KOPT-K1 (cell line): ENCODE measurements around the gene KCNC1.

Experiments
- H3K27ac ChIP-seq: fragments of 200-600 bp; sonication (generic); 2 replicates; pipeline ENCODE4 v1.5.1; 2016; ENCODE audit warnings: antibody characterized with exemption, mild to moderate bottlenecking, low read depth, low read length; ENCODE audit not compliant: poor library complexity, severe bottlenecking
- H3K36me3 ChIP-seq: fragments of 200-600 bp; sonication (generic); 2 replicates; pipeline ENCODE4 v1.5.1; 2017; ENCODE audit warnings: antibody characterized with exemption, mild to moderate bottlenecking, low read length, moderate library complexity; ENCODE audit not compliant: insufficient read depth
- H3K9me3 ChIP-seq: fragments of 200-600 bp; sonication (generic); 2 replicates; pipeline ENCODE4 v1.5.1; 2017; ENCODE audit warnings: antibody characterized with exemption, low read length, mild to moderate bottlenecking; ENCODE audit not compliant: insufficient read depth, poor library complexity, severe bottlenecking

Gene KCNC1

GRCh38 chr11:17740649-17741235, 6.2 kb downstream of the KCNC1 start:
- Histone ChIP-seq H3K9me3 (no peaks in the 10 kb centered on the region), H3K27ac (no peak overlapping the region)

GRCh38 chr11:17741487-17741886, 6.9 kb downstream of the KCNC1 start:
- Histone ChIP-seq H3K9me3 (no peaks in the 10 kb centered on the region), H3K27ac (no peak overlapping the region), H3K36me3 (no peaks in the 10 kb centered on the region)

More at GRCh38 chr11:17740649-17741235, 6.2 kb downstream of the KCNC1 start:
- no peaks in the 10 kb centered on the region for H3K36me3 ChIP-seq

GRCh38 chr11:17742019-17742418, 7.4 kb downstream of the KCNC1 start:
- Histone ChIP-seq H3K9me3 (no peaks in the 10 kb centered on the region), H3K27ac (no peak overlapping the region), H3K36me3 (no peaks in the 10 kb centered on the region)

- no peaks in the 10 kb centered on the region for H3K9me3 ChIP-seq
- H3K36me3 ChIP-seq = no peaks in the 10 kb centered on the region
These were observed 8.6 kb downstream of the KCNC1 start for GRCh38 chr11:17743026-17743807.

GRCh38 chr11:17743808-17744119, 9.2 kb downstream of the KCNC1 start:
- no peak overlapping the region for H3K27ac ChIP-seq
- H3K36me3 ChIP-seq = no peaks in the 10 kb centered on the region
- H3K9me3 ChIP-seq = no peaks in the 10 kb centered on the region

More at GRCh38 chr11:17743026-17743807, 8.6 kb downstream of the KCNC1 start:
- H3K27ac ChIP-seq = no peak overlapping the region

- H3K27ac ChIP-seq = no peak overlapping the region
- no peaks in the 10 kb centered on the region for H3K36me3 ChIP-seq
These were observed 9.8 kb downstream of the KCNC1 start for GRCh38 chr11:17744151-17744940.

DNA sequence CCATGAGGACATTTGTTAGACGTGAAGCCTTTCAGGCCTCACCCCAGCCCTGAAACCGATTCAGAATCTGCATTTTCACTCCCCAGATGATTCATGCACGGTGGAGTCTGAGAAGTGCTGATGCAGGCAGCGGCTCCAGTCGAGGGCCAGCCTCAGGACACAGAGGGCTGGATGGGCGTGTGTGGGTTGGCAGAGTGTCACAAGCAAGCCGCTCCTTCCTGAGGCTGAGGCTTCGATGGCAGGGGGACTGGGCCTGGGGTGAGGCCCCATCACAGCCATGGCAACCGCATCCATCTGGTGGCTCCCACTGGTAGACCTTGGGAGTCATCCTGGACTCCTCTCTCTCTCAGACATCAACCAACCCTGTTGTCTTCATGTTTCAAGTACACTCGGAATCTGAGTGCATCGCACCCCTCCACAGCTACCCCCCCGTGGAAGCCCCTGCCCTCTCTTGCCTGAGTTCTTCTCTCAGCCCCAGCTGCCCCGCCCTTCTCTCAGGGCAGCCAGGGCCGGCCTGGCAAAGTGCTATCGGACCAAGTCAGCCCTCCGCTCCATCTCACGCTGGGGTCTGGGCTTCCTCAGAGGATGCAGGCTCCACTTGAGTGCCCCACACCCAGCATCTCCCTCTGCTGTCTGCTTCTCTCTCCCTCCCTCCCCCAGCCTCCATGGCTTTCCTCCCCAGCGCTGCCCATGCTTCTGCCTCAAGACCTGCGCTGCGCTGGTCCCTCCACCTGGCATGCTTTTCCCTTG, 10.6 kb downstream of the KCNC1 start:
- Histone ChIP-seq H3K36me3 (no peaks in the 10 kb centered on the region), H3K27ac (no peak overlapping the region), H3K9me3 (no peaks in the 10 kb centered on the region)

More at GRCh38 chr11:17744151-17744940, 9.8 kb downstream of the KCNC1 start:
- no peaks in the 10 kb centered on the region for H3K9me3 ChIP-seq

GRCh38 chr11:17746096-17746495, 11.5 kb downstream of the KCNC1 start:
- H3K9me3 ChIP-seq = no peaks in the 10 kb centered on the region

DNA sequence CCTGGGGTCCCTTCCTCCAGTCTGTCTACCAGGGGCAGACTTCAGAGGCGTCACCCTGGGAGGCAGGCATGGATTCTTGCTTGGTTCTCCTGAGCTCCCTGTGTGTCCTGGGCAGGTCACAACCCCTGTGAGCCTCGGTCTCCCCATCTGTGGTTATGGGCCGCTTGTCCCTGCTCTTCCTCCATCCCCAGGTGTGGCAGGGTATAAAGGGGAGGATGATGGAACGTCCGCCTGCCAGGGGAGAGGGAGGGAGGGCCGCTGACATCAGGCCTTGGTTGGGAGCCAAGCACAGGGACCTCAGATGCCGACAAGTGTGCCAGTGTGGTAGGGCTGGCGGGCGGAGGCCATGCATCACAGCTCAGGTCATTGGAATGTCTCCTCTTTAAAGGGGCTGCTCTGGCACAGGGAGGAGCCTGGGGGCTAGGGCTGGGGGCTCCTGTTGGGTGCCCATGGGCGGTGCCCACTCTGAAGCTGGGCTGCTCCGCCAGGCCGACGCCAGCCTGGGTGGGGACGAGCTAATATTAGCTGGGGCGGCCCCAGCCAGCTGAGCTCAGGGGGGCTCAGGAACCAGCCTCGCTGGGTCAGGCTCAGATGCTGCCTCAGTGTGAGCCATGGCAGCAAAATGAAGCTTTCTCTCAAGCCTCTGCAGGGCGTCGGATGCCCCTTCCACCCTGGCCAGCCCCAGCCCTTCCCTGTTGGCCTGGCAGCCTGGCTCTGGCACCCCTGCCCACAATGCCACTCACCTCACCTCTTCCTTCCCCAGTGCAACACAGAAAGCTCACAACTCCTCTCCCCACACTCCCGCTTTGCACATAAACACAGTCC, 12.8 kb downstream of the KCNC1 start:
- Histone ChIP-seq H3K36me3 (no peaks in the 10 kb centered on the region), H3K9me3 (no peaks in the 10 kb centered on the region), H3K27ac (no peak overlapping the region)

More at GRCh38 chr11:17746096-17746495, 11.5 kb downstream of the KCNC1 start:
- H3K27ac ChIP-seq = no peak overlapping the region
- H3K36me3 ChIP-seq = no peaks in the 10 kb centered on the region

DNA sequence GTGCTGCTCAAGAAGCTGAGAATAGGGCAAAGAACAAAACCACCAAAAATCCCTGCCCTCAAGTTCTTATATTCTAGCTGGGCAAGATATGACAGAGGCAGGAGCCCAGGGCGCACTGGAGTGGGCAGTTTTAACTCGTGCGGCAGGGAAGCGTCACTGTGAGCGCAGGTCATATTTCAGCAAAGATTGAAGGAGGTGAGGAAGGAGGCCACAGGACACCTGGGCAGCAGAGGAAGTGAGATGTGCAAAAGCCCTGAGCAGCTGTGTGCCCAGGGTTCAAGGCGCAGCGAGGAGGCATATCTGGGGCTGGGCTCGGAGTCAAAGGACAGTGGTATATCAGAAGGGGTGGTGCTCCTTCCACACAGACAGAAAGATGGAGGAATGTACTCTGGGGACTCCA, 13.5 kb downstream of the KCNC1 start:
- Histone ChIP-seq H3K27ac (no peak overlapping the region), H3K36me3 (no peaks in the 10 kb centered on the region), H3K9me3 (no peaks in the 10 kb centered on the region)

DNA sequence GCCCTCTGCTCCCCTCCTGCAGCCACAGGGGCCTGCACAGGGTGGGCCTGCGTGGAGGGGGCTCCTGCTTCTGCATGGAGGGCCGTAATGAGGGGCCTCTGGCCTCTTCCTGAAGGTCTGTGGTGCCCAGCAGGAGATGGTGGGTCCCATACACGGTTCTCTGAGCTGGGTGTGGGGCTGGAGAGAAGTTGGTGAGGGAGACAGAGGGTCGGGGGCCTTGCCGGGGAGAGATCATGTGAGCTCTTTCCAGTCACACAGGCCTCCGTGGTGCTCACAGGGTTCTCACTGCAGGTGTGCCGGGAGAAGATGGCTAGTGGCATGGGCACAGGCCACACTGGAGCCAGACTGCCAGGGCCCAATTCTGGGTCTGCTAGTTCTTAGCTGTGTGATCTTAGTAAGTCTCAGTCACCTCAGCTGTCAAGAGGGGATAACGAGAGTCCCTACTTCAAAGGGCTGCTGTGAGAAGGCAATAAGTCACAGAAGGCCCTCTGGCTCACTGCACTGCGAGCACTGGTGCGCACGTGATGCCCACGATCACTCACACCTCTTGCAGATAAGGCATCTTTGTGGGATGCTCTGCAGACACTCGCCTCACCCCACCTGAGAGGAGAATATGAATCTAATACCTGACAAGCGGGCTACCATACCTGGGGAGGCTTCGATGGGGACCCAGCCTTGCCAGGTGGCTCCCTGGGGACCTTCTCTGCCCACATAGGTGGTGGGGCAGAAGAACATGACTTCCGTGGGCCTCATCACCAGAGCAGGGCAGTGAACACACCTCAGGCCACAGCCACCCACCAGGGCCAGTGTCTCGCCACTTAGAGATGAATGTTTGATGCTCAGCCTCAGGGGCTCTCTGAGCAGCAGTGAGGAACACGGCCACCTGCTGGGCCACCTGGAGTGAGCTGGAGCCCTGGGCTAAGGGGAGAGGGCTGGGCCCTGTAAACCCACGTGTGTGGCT, 14.5 kb downstream of the KCNC1 start:
- Histone ChIP-seq H3K9me3 (no peaks in the 10 kb centered on the region), H3K36me3 (no peaks in the 10 kb centered on the region), H3K27ac (no peak overlapping the region)

DNA sequence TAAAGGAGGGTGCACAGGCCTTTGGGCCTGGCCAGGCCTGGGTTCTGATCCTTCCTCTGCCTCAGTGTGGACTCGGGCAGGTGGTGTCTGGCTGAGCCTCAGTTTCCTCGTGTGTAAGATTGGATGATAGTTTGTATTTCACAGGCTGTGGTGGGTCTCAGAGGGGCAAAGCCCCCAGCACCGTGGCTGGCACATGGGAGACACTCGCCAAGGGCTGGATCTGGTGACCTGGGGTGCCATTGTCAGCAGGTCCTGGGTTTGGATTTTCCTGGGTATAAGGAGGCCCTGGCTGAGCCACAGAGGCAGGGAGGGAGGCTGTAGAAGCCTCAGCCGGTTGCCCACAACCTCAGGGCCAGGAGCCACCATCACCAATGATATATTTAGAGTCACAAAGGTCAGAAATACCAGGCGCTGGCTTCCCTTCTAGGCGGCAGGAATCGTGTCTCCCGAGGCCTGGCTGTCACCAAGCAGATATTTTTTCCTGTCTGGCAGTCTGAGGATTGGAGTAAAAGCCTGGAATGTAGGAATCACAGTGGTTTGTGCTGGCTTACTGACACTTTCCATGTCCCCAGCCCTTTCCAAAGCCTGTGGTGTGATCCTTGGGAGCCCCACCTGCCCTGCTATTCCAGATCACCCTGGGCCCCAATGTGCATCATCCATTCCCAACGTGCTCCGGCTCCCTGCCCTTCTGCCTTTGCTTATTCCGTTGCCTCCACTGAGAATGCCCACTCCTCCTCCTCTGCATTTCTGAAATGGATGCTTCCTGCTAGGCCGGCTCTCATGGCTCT, 15.6 kb downstream of the KCNC1 start:
- H3K9me3 ChIP-seq = no peaks in the 10 kb centered on the region
- H3K27ac ChIP-seq = no peak overlapping the region
- no peaks in the 10 kb centered on the region for H3K36me3 ChIP-seq

DNA sequence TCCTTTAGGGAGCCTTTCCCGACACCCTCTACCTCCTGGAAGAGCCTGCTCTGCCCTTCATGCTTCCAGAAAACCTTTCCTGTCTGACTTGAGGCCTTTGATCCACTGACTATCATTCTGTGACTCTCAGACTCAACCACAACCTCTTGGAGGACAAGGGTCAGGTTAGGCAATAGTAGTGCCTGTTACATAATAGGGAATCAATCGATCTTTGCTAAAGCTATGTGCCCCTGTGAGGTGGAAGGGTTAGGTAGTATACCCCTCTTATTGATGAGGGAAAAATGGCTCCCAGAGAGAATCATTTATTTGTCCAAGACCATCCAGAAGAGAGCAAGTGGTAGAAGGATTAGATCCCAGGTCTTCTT, 16.2 kb downstream of the KCNC1 start:
- Histone ChIP-seq H3K36me3 (no peaks in the 10 kb centered on the region), H3K27ac (no peak overlapping the region), H3K9me3 (no peaks in the 10 kb centered on the region)
